Placental pericyte (primary cell): Measurements from ENCODE around the gene GTPBP1. TPM values are rescaled to one million over a fixed set of nuclear protein-coding genes. Genes with fewer than 3 reads are reported as not detected.

Experiments used
- small RNA-seq: library from RNA; depleted of rRNA; stranded (forward); fragments of <200 nt; gene quantifications from one replicate; pipeline ENCODE3, GENCODE V24; 2012; ENCODE audit warnings: low replicate concordance
- total RNA-seq: library from RNA; depleted of rRNA; stranded (reverse); fragments of >200 nt; gene quantifications from 2 replicates; pipeline ENCODE4 v1.2.3, GENCODE V29; 2012

Gene GTPBP1
- 48.0 and 54.7 TPM in 2 replicates for total RNA-seq

GRCh38 chr22:38705235-38706100 is at the start of gene GTPBP1:
GTPBP1 (plus strand) TSS chr22:38705944; CDS start chr22:38705956, 12 bp downstream.

GRCh38 chr22:38656256-38657044 is 49.3 kb upstream of the GTPBP1 start, which contains the start of the genes CBY1 and FAM227A:
CBY1 (plus strand) TSS chr22:38656638; CDS start chr22:38668055, 11,417 bp downstream.
FAM227A (minus strand) TSS chr22:38656392; CDS start chr22:38650168, 6,224 bp downstream.

DNA sequence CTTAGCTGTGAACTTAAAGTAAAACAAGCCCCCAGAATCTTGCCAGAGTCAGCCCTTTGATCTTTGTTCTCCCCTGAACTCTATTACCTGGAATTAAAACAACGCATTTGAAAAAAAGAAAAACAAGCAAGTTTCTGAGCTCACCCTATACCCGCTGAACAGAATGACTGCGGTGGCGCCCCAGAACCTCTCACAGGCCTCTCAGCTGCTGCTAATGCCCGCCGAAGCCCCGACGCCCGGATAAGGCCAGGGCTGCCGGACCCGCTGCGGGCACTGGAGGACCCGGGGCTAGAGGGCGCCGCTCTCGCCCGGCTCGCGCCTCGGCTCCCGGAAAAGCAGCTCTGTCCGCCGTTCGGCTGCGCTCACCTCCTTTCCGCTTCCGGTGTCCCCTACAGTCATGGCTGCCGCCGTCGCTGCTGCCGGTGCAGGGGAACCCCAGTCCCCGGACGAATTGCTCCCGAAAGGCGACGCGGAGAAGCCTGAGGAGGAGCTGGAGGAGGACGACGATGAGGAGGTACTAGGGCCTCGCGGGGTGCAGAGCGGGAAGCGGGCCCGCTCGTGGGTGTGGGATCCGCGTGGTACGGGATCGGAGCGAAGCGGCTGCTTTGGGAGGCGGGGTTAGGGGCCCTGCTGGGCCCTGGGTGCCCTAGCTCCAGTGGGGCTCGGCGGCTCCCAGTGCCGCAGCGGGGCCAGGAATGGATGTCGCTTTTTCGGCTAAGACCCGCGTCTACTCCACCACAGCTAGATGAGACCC is 24.0 kb upstream of the GTPBP1 start, which contains the start of gene TOMM22:
TSS of gene TOMM22 (plus strand) at position 376 of the 754 bp plus-strand sequence. CDS start at position 398, 22 bp downstream.

DNA sequence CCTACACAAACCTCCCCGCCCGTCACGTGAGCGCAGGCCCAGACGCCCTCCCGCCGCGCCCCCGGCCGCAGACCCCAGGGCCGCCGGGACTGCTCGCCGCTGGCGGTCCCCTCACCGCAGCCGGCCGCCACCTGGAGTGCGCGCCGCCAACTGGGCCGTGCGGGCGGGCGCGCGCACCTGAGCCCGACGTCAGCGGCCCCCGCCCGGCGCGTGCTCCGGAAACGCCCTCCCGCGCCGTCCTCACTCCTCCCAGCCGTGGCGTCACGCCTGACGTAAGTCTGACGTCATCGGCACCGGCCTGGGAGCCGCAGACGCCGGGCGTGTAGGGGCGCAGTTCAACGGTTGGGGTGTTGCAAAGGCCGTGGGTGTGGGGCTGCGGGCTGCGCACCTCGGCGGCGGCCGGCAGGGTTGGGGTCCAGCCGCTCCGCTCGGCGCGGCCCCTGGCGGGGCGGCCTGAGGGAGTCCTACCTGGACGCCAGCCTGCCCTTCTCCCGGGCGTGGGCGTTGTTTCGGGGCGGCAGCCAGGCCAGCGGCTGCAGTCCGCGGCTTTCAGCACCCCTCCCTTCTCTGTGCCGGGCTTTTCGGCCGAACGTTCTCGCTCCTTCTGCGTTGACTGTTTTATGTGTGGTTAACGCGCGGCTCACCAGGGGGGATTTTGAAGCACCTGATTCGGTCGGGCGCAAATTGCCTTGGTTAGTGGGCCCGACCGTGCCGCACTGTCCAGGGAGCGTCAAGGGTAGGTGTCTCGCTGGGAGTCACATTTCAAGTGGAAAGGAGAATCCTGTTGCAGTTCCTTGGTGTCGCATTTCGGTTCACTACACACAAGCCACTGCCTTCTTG is 4.7 kb upstream of the GTPBP1 start, which contains the start of gene JOSD1:
TSS of gene JOSD1 (minus strand) at position 155 of the 840 bp plus-strand sequence. CDS start 956 bp downstream, outside the sequence.

GRCh38 chr22:38755911-38756532 is 50.3 kb downstream of the GTPBP1 start, which contains the start of gene SUN2:
SUN2 (minus strand) TSS chr22:38755998; CDS start chr22:38752628, 3,370 bp downstream.

Small RNA genes within 50 kb of the gene (small RNA-seq; reads per million reads assigned to genes)
- gene AL021707.8, result 0.16 reads per million

Other genes with a start within 250 kb of the GTPBP1 start
- gene KDELR3, start 237.8 kb upstream of the GTPBP1 start, total RNA-seq, result 111 and 136 TPM in 2 replicates
- gene DDX17, start 199.6 kb upstream of the GTPBP1 start, total RNA-seq, result 439 and 549 TPM in 2 replicates
- 0.88 and 4.3 TPM in 2 replicates for gene DMC1, start 135.8 kb upstream of the GTPBP1 start, total RNA-seq
- 1.3 and 1.8 TPM in 2 replicates for gene FAM227A, start 49.6 kb upstream of the GTPBP1 start, total RNA-seq
- 9.0 and 14.0 TPM in 2 replicates for gene CBY1, start 49.3 kb upstream of the GTPBP1 start, total RNA-seq
- gene TOMM22, start 24.0 kb upstream of the GTPBP1 start, total RNA-seq, result 49.5 and 79.6 TPM in 2 replicates
- 46.6 and 56.6 TPM in 2 replicates for gene JOSD1, start 5.0 kb upstream of the GTPBP1 start, total RNA-seq
- 65.9 and 160 TPM in 2 replicates for gene SUN2, start 50.1 kb downstream of the GTPBP1 start, total RNA-seq
- gene DNAL4, start 88.2 kb downstream of the GTPBP1 start, total RNA-seq, result 16.6 and 16.8 TPM in 2 replicates
- 1.9 and 2.4 TPM in 2 replicates for gene NPTXR, start 138.1 kb downstream of the GTPBP1 start, total RNA-seq
- 30.9 and 70.6 TPM in 2 replicates for gene CBX6, start 166.3 kb downstream of the GTPBP1 start, total RNA-seq